H1 (cell line): ENCODE measurements around the gene UGGT1. TPM values are rescaled to one million over a fixed set of nuclear protein-coding genes. Genes with fewer than 3 reads are reported as not detected.

Source experiments
- ATF2 ChIP-seq: IDR thresholded peaks from 2 replicates; pipeline ENCODE4 v1.6.1; 2012; ENCODE audit warnings: low read length, inconsistent platforms
- GABPA ChIP-seq: IDR thresholded peaks from 2 replicates; pipeline ENCODE4 v1.6.1; 2011; ENCODE audit warnings: mild to moderate bottlenecking, low read length, moderate library complexity, borderline replicate concordance; ENCODE audit not compliant: insufficient read depth
- polyA plus RNA-seq, 7 experiments: library from polyadenylated mRNA; depleted of rRNA in 3 of 7; stranded (reverse) in 5 of 7; unstranded in 2 of 7; fragments of >200 nt in 5 of 7; fragments of 200-250 nt in 2 of 7; gene quantifications; 1 replicate in 5 of 7; 2 replicates in 1 of 7; 4 replicates in 1 of 7; pipeline versions ENCODE4 v1.2.1 to v1.2.3, GENCODE V29; 2011 to 2013; ENCODE audit warnings: missing spikeins in 2 of 7, mixed read lengths in 2 of 7
- total RNA-seq: library from RNA; stranded (reverse); fragmentation: NEBNext Ultra II Directional; extraction: Animal tissue kit (Norgen Biotek cat#: 25700); gene quantifications from 2 replicates; pipeline ENCODE4 v1.2.1, GENCODE V29; 2021

UGGT1 gene
- total and polyA plus RNA-seq, 2 of the 8 experiments (the other 6 are each of a cell fraction or from before 2014, with no cell fraction given), result 14.9 to 57.3 TPM

- no peak for TF ChIP-seq ATF2
- TF ChIP-seq GABPA, result no peak
Observed at GRCh38 chr2:128215897-128216642, 125.1 kb downstream of the UGGT1 start (continued).
